Ishikawa (cell line): ENCODE data around the gene UNC5B.

Source experiments
- RAD21 ChIP-seq: IDR thresholded peaks from 2 replicates; pipeline ENCODE4 v1.6.1; 2012; ENCODE audit warnings: low read depth
- TF ChIP-seq, protein P1 (sequence below): IDR thresholded peaks from 2 replicates; pipeline ENCODE4 v1.6.1; 2012

DNA sequence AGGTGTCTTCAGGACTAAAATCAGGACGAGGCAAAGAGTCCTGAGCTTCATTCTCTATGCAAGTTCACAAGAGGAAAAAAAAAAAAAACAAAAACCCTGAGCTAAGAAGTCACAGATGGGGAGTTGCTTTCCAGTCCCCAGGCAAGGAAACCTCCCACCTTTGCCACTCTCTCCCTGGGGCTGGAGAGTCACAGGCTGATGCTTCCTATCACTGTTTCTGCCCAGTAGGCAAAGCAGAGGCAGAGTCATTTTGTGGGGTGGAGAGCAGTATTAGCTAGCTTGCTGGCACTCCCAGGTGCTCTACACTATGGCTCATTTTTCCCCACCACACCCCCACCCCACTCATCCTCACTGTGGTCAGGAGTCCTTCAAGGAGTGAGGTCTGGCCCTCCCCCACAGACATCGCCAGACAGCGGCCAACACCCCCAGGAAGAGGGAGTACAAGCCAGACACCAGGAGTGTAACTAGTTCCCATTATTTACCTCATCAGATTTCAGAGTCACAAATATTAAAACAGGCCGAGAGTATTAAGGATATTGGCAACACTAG is 34.6 kb upstream of the UNC5B start:
- TF ChIP-seq, protein P1, sequence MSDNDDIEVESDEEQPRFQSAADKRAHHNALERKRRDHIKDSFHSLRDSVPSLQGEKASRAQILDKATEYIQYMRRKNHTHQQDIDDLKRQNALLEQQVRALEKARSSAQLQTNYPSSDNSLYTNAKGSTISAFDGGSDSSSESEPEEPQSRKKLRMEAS, result no peak
- TF ChIP-seq RAD21, result no peak
